CD4-positive, alpha-beta T cell (primary cell): ENCODE measurements around the gene DPY19L2. TPM values are rescaled to one million over a fixed set of nuclear protein-coding genes. Genes with fewer than 3 reads are reported as not detected.
"Not testable (repeated sequence)": the region's sequence is repeated elsewhere in the genome, so short reads cannot be mapped to it uniquely, and the experiment has no call there.

Source experiments
- ATAC-seq: fragments of 200-7000 bp; cut with Tn5 transposase; one replicate; pipeline ENCODE4 v1.10.0; 2022; ENCODE audit warnings: mild to moderate bottlenecking; ENCODE audit not compliant: poor library complexity
- CTCF ChIA-PET: fragments of 350-600 bp; sonication (Branson Sonifier 250); formaldehyde crosslinking; loops from one replicate; lab custom pipeline; 2021; ENCODE audit warnings: antibody characterized with exemption, inconsistent platforms; lab: Charles Lee
- POLR2A ChIA-PET: fragments of 350-600 bp; sonication (Branson Sonifier 250); formaldehyde crosslinking; loops from one replicate; lab custom pipeline; 2021; ENCODE audit warnings: antibody characterized with exemption, inconsistent platforms; lab: Charles Lee
- DNase-seq, 14 experiments: peaks; one replicate each; pipeline ENCODE4 v3.0.0-alpha.2; 2013 to 2020; ENCODE audit warnings: mixed read lengths in 2 of 14
- H3K27ac ChIP-seq, 2 donors: one replicate each; pipeline versions ENCODE4 v1.5.1 to v1.7.0; 2013; ENCODE audit warnings: low read length in 2 of 2, low read depth in 1 of 2, mild to moderate bottlenecking in 1 of 2
- H3K27me3 ChIP-seq, 2 experiments: 1 replicate in 1 of 2; 2 replicates in 1 of 2; pipeline versions ENCODE4 v1.6.1 to v1.7.0; 2013; ENCODE audit warnings: low read length in 2 of 2, control low read depth in 1 of 2, mild to moderate bottlenecking in 1 of 2, moderate library complexity in 1 of 2; ENCODE audit not compliant: insufficient read depth in 2 of 2, control insufficient read depth in 1 of 2
- H3K36me3 ChIP-seq: one replicate; pipeline ENCODE4 v1.6.1; 2013; ENCODE audit warnings: low read length, control low read depth; ENCODE audit not compliant: insufficient read depth
- H3K4me1 ChIP-seq: one replicate; pipeline ENCODE4 v1.6.1; 2013; ENCODE audit warnings: low read length, control low read depth; ENCODE audit not compliant: insufficient read depth
- H3K4me3 ChIP-seq: one replicate; pipeline ENCODE4 v1.5.1; 2013; ENCODE audit warnings: mild to moderate bottlenecking, low read length, moderate library complexity
- H3K9me3 ChIP-seq, 2 experiments: 1 replicate in 1 of 2; 2 replicates in 1 of 2; pipeline versions ENCODE4 v1.6.1 to v1.7.0; 2013; ENCODE audit warnings: low read length in 2 of 2, mild to moderate bottlenecking in 2 of 2, control low read depth in 1 of 2, moderate library complexity in 1 of 2; ENCODE audit not compliant: control insufficient read depth in 1 of 2, insufficient read depth in 1 of 2
- H3K27ac Mint-ChIP-seq: one replicate; pipeline ENCODE4 v1.8.0; 2020; ENCODE audit warnings: mixed read lengths
- H3K27me3 Mint-ChIP-seq: one replicate; pipeline ENCODE4 v1.8.0; 2021; ENCODE audit warnings: mixed read lengths
- H3K36me3 Mint-ChIP-seq: one replicate; pipeline ENCODE4 v1.8.0; 2021; ENCODE audit warnings: low read depth, mixed read lengths
- H3K4me1 Mint-ChIP-seq: one replicate; pipeline ENCODE4 v1.8.0; 2021; ENCODE audit warnings: low read depth, mixed read lengths
- H3K4me3 Mint-ChIP-seq: one replicate; pipeline ENCODE4 v1.8.0; 2020; ENCODE audit warnings: mild to moderate bottlenecking, mixed read lengths
- H3K9me3 Mint-ChIP-seq: one replicate; pipeline ENCODE4 v1.8.0; 2020; ENCODE audit warnings: mixed read lengths
- CTCF ChIP-seq: fragments of 200-600 bp; IDR thresholded peaks from one replicate; pipeline ENCODE4 v1.8.0; 2022; ENCODE audit warnings: antibody characterized with exemption, mild to moderate bottlenecking
- intact Hi-C, 2 experiments: fragments of 100-400 bp; cut with DNase I in 1 of 2; cut with micrococcal nuclease in 1 of 2; formaldehyde crosslinking; loops; one replicate each; pipeline versions ENCODE4 v1.15.1 to v1.9.0; 2023 to 2025; cut with DNase I, micrococcal nuclease
- polyA plus RNA-seq, 2 donors: library from polyadenylated mRNA; unstranded; fragments of 120-200 nt; gene quantifications; one replicate each; pipeline ENCODE4 v1.2.1, GENCODE V29; 2013
- total RNA-seq, 174 experiments: library from RNA in 2 of 174; stranded (reverse) in 2 of 174; gene quantifications; one replicate each; pipeline ENCODE4 v1.2.3 and lab custom pipeline; 2021 to 2026

Gene DPY19L2
- not detected for total RNA-seq
- 1.4 TPM for polyA plus RNA-seq (2013, experiment 1 of 2)
- 0.78 TPM for polyA plus RNA-seq (2013, experiment 2 of 2)
- 0.06 to 4.0 (median 1.2) reads per million in 172 experiments for total RNA-seq (lab: John Stamatoyannopoulos, UW)

- TF ChIP-seq CTCF: no peak
- DNase-seq (peak in 7 of 14 experiments; percentile 8 to 64 (median 40)), ATAC-seq (no peak)
- intact Hi-C loops: loop anchor here in 1 of 2 experiments (5.0 kb wide), 1 partner anchor 589 kb away; no protein-coding TSS in a partner anchor
- peak within 1 kb of the TSS; percentile 59 for H3K4me3 ChIP-seq
- H3K27me3 ChIP-seq: peaks cover 0 to 4% of the 10 kb centered on the region in 2 experiments
- H3K9me3 ChIP-seq: peaks cover 0 to 6% of the 10 kb centered on the region in 2 experiments
- Mint-ChIP-seq H3K36me3 (no peaks in the 10 kb centered on the region), H3K27me3 (peaks cover 38% of the 10 kb centered on the region), H3K4me3 (peak within 1 kb of the TSS; percentile 51), H3K27ac (no peak within 1 kb of the TSS), H3K4me1 (peaks cover 7% of the 10 kb centered on the region), H3K9me3 (no peaks in the 10 kb centered on the region)
- ChIA-PET CTCF (no interaction called here), POLR2A (no interaction called here)
- H3K27ac ChIP-seq: no peak within 1 kb of the TSS
- no peaks in the 10 kb centered on the region for H3K36me3 ChIP-seq
- H3K4me1 ChIP-seq: peaks cover 11% of the 10 kb centered on the region
These were observed at the start of gene DPY19L2 for GRCh38 chr12:63668028-63668799. TSS of gene DPY19L2 (minus strand) at chr12:63668493. CDS start at chr12:63668393, 100 bp downstream.

- H3K27ac ChIP-seq, H3K36me3 Mint-ChIP-seq, CTCF ChIA-PET, DNase-seq, H3K27me3 Mint-ChIP-seq, H3K4me3 Mint-ChIP-seq, ATAC-seq, H3K4me1 Mint-ChIP-seq, intact Hi-C loops, H3K9me3 Mint-ChIP-seq, H3K27me3 ChIP-seq, H3K27ac Mint-ChIP-seq, H3K9me3 ChIP-seq, H3K4me3 ChIP-seq, H3K4me1 ChIP-seq, H3K36me3 ChIP-seq: not testable (repeated sequence)
- POLR2A ChIA-PET: interaction anchor here (0.6 kb wide), 1 partner anchor 44 kb away, joined by 3 read pairs; no protein-coding TSS in a partner anchor
These were observed 48.6 kb upstream of the DPY19L2 start for GRCh38 chr12:63716891-63717290.

GRCh38 chr12:63715107-63715625 is 46.9 kb upstream of the DPY19L2 start:
- not testable (repeated sequence) for H3K4me1 Mint-ChIP-seq

GRCh38 chr12:63714409-63714808 is 46.1 kb upstream of the DPY19L2 start:
- H3K27ac ChIP-seq, H3K4me3 Mint-ChIP-seq, POLR2A ChIA-PET, H3K27ac Mint-ChIP-seq, CTCF ChIA-PET, H3K27me3 ChIP-seq, H3K36me3 ChIP-seq, H3K4me1 Mint-ChIP-seq, H3K9me3 ChIP-seq, intact Hi-C loops, H3K4me1 ChIP-seq, ATAC-seq, H3K9me3 Mint-ChIP-seq, H3K27me3 Mint-ChIP-seq, H3K4me3 ChIP-seq, H3K36me3 Mint-ChIP-seq: not testable (repeated sequence)
- peak in 1 of 14 experiments; percentile 7 for DNase-seq

More at GRCh38 chr12:63715107-63715625, 46.9 kb upstream of the DPY19L2 start:
- H3K27ac ChIP-seq, ATAC-seq, H3K4me3 Mint-ChIP-seq, CTCF ChIA-PET, H3K4me1 ChIP-seq, H3K27me3 ChIP-seq, POLR2A ChIA-PET, DNase-seq, intact Hi-C loops, H3K4me3 ChIP-seq, H3K9me3 ChIP-seq, H3K9me3 Mint-ChIP-seq, H3K36me3 ChIP-seq, H3K27me3 Mint-ChIP-seq, H3K27ac Mint-ChIP-seq, H3K36me3 Mint-ChIP-seq: not testable (repeated sequence)

- ATAC-seq: not testable (repeated sequence)
These were observed 45.4 kb upstream of the DPY19L2 start for GRCh38 chr12:63713681-63714075.

GRCh38 chr12:63712979-63713680 is 44.8 kb upstream of the DPY19L2 start:
- CTCF ChIA-PET, H3K9me3 Mint-ChIP-seq, H3K4me1 ChIP-seq, DNase-seq, H3K27me3 ChIP-seq, H3K9me3 ChIP-seq, H3K4me1 Mint-ChIP-seq, intact Hi-C loops, POLR2A ChIA-PET, H3K4me3 ChIP-seq, H3K27ac Mint-ChIP-seq, H3K36me3 Mint-ChIP-seq, H3K36me3 ChIP-seq, H3K4me3 Mint-ChIP-seq, ATAC-seq, H3K27me3 Mint-ChIP-seq, H3K27ac ChIP-seq: not testable (repeated sequence)

More at GRCh38 chr12:63713681-63714075, 45.4 kb upstream of the DPY19L2 start:
- H3K36me3 ChIP-seq, H3K9me3 Mint-ChIP-seq, H3K4me3 ChIP-seq, H3K27ac ChIP-seq, H3K4me1 Mint-ChIP-seq, CTCF ChIA-PET, H3K27me3 ChIP-seq, H3K4me1 ChIP-seq, POLR2A ChIA-PET, H3K9me3 ChIP-seq, intact Hi-C loops, H3K27me3 Mint-ChIP-seq, DNase-seq, H3K36me3 Mint-ChIP-seq, H3K4me3 Mint-ChIP-seq, H3K27ac Mint-ChIP-seq: not testable (repeated sequence)
